ENCODE measurements around the gene FBXL17.

- TF ChIP-seq CTCF (IDR thresholded peaks at IDR 0.05; ENCODE audit: low read depth, low read length, missing input control) (no peak), ATF3 (IDR thresholded peaks at IDR 0.05) (no peak), RXRA (IDR thresholded peaks at IDR 0.05) (no peak), TAF1 (conservative IDR thresholded peaks at IDR 0.05) (no peak)
Measured at GRCh38 chr5:108373426-108373825, 8.5 kb downstream of the FBXL17 start.

All from liver (tissue), 3 donors.